ENCODE measurements around the gene LAPTM4A.

The LAPTM4A gene

GRCh38 chr2:20051532-20052228 is at the start of gene LAPTM4A:
TSS of gene LAPTM4A (minus strand) at chr2:20051628. CDS start at chr2:20051520, 108 bp downstream.
- TF ChIP-seq CTCF (conservative IDR thresholded peaks at IDR 0.05; ENCODE audit: control insufficient read depth, insufficient read depth, low read depth, low read length) = no peak
- DNase-seq (ENCODE audit: low read depth) = peak; percentile 100
- H3K4me3 ChIP-seq (ENCODE audit: control insufficient read depth, low read depth, low read length) = peak within 1 kb of the TSS; percentile 81

- DNase-seq (ENCODE audit: low read depth) = no peak
- TF ChIP-seq CTCF (conservative IDR thresholded peaks at IDR 0.05; ENCODE audit: control insufficient read depth, insufficient read depth, low read depth, low read length) = no peak
- H3K4me3 ChIP-seq (ENCODE audit: control insufficient read depth, low read depth, low read length) = no peak overlapping the region
Measured at GRCh38 chr2:20100711-20101110, 49.3 kb upstream of the LAPTM4A start.

DNA sequence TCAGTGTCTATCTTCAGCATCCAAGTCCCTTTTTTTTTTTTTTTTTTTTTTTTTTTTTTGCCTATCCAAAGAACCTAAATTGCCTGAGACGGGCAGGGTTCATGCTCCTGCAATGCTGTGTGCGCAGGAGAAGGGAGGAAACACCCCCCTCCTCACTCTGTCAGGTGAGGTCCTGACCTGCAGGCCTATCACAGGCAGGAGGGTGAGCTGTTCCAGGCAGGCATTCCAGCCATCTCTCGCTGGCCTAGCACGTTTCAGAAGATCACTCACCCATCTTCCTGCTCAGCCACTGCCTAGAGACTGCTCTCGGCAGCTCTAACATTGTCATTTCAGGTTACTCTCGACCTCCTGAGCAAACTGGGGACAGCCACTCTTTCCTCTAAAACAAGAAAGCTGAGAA is 48.4 kb upstream of the LAPTM4A start:
- DNase-seq (ENCODE audit: low read depth) = no peak
- no peak overlapping the region for H3K4me3 ChIP-seq (ENCODE audit: control insufficient read depth, low read depth, low read length)
- TF ChIP-seq CTCF (conservative IDR thresholded peaks at IDR 0.05; ENCODE audit: control insufficient read depth, insufficient read depth, low read depth, low read length) = no peak

DNA sequence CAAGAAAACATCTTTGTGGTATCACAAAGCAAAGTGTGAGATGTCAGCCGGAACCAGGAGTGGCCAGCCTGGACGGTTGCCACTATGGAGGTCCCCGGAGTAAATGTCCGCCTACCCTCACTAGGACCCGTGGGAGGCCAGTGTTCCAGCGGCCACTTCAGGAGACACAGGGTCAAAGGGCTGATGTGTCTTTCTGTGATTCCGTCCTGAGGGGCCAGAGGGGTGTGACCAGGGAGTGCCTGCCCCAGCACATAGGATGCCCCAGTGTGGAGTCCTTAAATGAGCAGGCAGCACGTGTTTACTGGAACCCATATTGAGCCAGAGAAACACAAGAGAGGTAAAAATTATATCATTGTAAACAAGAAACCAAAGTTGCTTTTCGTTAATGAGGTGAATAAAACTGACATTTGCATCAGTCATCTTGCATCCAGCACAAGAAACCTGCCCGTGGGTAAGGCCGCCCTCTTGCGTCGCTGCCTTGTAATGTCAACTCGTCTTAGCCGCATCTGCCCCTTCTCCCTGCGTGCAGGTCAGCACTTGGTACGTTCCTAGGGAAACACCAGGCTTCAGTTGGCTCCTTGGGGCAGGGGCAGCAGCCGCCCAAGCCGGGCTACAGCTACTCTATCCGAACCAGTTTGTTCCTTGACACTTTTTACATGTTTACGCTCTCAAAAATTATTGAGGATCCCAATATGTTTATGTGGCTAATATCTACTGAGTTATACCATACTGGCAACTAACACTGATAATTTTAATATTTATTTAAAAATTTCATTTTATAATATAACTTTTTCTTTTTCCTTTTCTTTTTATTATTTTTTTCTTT is 46.7 kb upstream of the LAPTM4A start:
- peak; percentile 89 for DNase-seq (ENCODE audit: low read depth)
- TF ChIP-seq CTCF (conservative IDR thresholded peaks at IDR 0.05; ENCODE audit: control insufficient read depth, insufficient read depth, low read depth, low read length) = peak; percentile 96
- H3K4me3 ChIP-seq (ENCODE audit: control insufficient read depth, low read depth, low read length) = no peak overlapping the region

GRCh38 chr2:20095469-20095868 is 44.0 kb upstream of the LAPTM4A start:
- TF ChIP-seq CTCF (conservative IDR thresholded peaks at IDR 0.05; ENCODE audit: control insufficient read depth, insufficient read depth, low read depth, low read length) = no peak
- H3K4me3 ChIP-seq (ENCODE audit: control insufficient read depth, low read depth, low read length) = no peak overlapping the region
- no peak for DNase-seq (ENCODE audit: low read depth)

- no peak for TF ChIP-seq CTCF (conservative IDR thresholded peaks at IDR 0.05; ENCODE audit: control insufficient read depth, insufficient read depth, low read depth, low read length)
- no peak overlapping the region for H3K4me3 ChIP-seq (ENCODE audit: control insufficient read depth, low read depth, low read length)
- peak; percentile 53 for DNase-seq (ENCODE audit: low read depth)
Measured at GRCh38 chr2:20094955-20095354, 43.5 kb upstream of the LAPTM4A start.

Data from fibroblast of mammary gland (primary cell).